ENCODE results near the gene MECP2.
A peak's percentile ranks its signal among the peaks of the same experiment; 100 is the strongest.

Gene MECP2

GRCh38 chrX:154072192-154072591 is 25.3 kb downstream of the MECP2 start:
- H2AFZ ChIP-seq (ENCODE audit: insufficient read depth, low read length, poor library complexity), result no peak overlapping the region
- no peak for DNase-seq
- no peak overlapping the region for H3K27ac ChIP-seq (ENCODE audit: low read depth, low read length)
- no peak overlapping the region for H3K4me2 ChIP-seq (ENCODE audit: low read length)
- H3K23ac ChIP-seq (ENCODE audit: low read length), result no peak overlapping the region
- no peak overlapping the region for H3K9ac ChIP-seq (ENCODE audit: low read length)
- H4K12ac ChIP-seq (ENCODE audit: low read depth, low read length), result no peak overlapping the region
- WGBS (ENCODE audit: extremely low coverage, insufficient coverage, insufficient read length), result no CpG with 5 or more reads among the region's 1 CpG
- no peak overlapping the region for H2BK12ac ChIP-seq (ENCODE audit: low read length)
- no peaks in the 10 kb centered on the region for H3K79me2 ChIP-seq (ENCODE audit: control insufficient read depth, insufficient read depth, low read length, poor library complexity)
- no peak overlapping the region for H2AK5ac ChIP-seq (ENCODE audit: low read length)
- no peaks in the 10 kb centered on the region for H3K9me3 ChIP-seq (ENCODE audit: insufficient read depth, low read depth, low read length)
- H3K36me3 ChIP-seq (ENCODE audit: control insufficient read depth in 1 of 2, insufficient read depth in 2 of 2, low read length in 2 of 2), result no peaks in the 10 kb centered on the region
- no peaks in the 10 kb centered on the region for H3K79me1 ChIP-seq (ENCODE audit: low read length)
- H3K18ac ChIP-seq (ENCODE audit: low read length), result no peak overlapping the region
- no peak overlapping the region for H2BK5ac ChIP-seq (ENCODE audit: low read depth, low read length, poor library complexity)
- H3K4ac ChIP-seq (ENCODE audit: low read depth, low read length), result no peak overlapping the region
- no peak overlapping the region for H2BK120ac ChIP-seq (ENCODE audit: insufficient read depth, low read length, poor library complexity)
- H3K4me1 ChIP-seq (ENCODE audit: control insufficient read depth in 1 of 2, insufficient read depth in 2 of 2, low read length in 2 of 2), result peaks cover 3 to 5% of the 10 kb centered on the region in 2 experiments
- no peak overlapping the region for H3K14ac ChIP-seq (ENCODE audit: low read length)
- no peak overlapping the region for H4K8ac ChIP-seq (ENCODE audit: low read depth, low read length)
- no peaks in the 10 kb centered on the region for H3K27me3 ChIP-seq (ENCODE audit: insufficient read depth, low read length)
- no peak overlapping the region for H4K91ac ChIP-seq (ENCODE audit: low read depth, low read length)
- H3K4me3 ChIP-seq (ENCODE audit: low read depth, low read length), result no peak overlapping the region

GRCh38 chrX:154068560-154068959 is 29.0 kb downstream of the MECP2 start:
- Histone ChIP-seq H3K36me3 (ENCODE audit: control insufficient read depth in 1 of 2, insufficient read depth in 2 of 2, low read length in 2 of 2) (no peaks in the 10 kb centered on the region), H3K27me3 (ENCODE audit: insufficient read depth, low read length) (no peaks in the 10 kb centered on the region), H3K9ac (ENCODE audit: low read length) (no peak overlapping the region), H3K18ac (ENCODE audit: low read length) (no peak overlapping the region), H4K91ac (ENCODE audit: low read depth, low read length) (no peak overlapping the region), H2BK120ac (ENCODE audit: insufficient read depth, low read length, poor library complexity) (no peak overlapping the region), H2AFZ (ENCODE audit: insufficient read depth, low read length, poor library complexity) (no peak overlapping the region), H3K23ac (ENCODE audit: low read length) (no peak overlapping the region), H3K9me3 (ENCODE audit: insufficient read depth, low read depth, low read length) (no peaks in the 10 kb centered on the region), H3K4me3 (ENCODE audit: low read depth, low read length) (no peak overlapping the region), H3K4ac (ENCODE audit: low read depth, low read length) (no peak overlapping the region), H2BK5ac (ENCODE audit: low read depth, low read length, poor library complexity) (no peak overlapping the region), H3K4me2 (ENCODE audit: low read length) (no peak overlapping the region), H3K79me1 (ENCODE audit: low read length) (no peaks in the 10 kb centered on the region), H3K14ac (ENCODE audit: low read length) (no peak overlapping the region), H2BK12ac (ENCODE audit: low read length) (no peak overlapping the region), H4K12ac (ENCODE audit: low read depth, low read length) (no peak overlapping the region), H3K27ac (ENCODE audit: low read depth, low read length) (no peak overlapping the region), H4K8ac (ENCODE audit: low read depth, low read length) (no peak overlapping the region), H3K79me2 (ENCODE audit: control insufficient read depth, insufficient read depth, low read length, poor library complexity) (peaks cover 2% of the 10 kb centered on the region), H3K4me1 (ENCODE audit: control insufficient read depth in 1 of 2, insufficient read depth in 2 of 2, low read length in 2 of 2) (peaks cover 0 to 5% of the 10 kb centered on the region in 2 experiments), H2AK5ac (ENCODE audit: low read length) (no peak overlapping the region)
- no CpG with 5 or more reads among the region's 3 CpGs for WGBS (ENCODE audit: extremely low coverage, insufficient coverage, insufficient read length)
- DNase-seq, result no peak

DNA sequence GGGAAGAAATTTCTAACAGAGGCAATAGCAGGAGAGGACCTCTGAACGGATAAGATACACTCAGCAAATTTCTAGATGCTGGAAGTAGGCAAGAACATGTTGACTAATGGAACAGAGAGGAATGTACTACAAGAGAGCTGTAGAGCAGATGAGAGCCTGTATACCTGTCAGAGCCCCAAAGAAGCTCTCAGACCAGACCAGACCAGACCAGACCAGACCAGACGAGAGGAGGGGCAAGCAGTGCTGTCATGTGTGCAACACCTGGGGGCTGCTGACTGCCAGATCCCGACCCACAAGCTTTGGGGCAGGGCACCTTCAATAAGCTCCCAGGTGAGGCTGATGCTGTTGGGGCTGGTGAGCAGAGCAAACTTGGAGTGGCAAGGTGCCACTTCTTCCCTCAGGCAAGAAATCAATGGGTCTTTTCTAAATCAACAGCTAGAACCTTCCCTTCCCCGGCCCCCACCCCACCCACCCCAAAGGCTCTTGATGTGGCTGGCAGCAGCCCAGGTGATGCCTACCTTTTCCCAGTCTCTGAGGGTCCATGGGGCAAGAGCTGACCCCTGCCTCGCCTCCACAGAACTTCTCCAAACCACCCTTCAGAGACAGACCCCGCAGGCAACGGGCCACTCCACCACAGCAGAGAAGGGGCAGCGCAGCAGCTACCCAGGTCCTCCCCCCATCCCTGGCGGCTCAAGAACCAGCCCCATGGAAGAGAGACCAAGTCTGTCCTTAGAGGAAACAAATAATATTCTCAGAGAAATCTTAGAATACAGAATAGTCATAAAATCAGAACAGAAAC is 32.7 kb downstream of the MECP2 start:
- Histone ChIP-seq H3K36me3 (ENCODE audit: control insufficient read depth in 1 of 2, insufficient read depth in 2 of 2, low read length in 2 of 2) (no peaks in the 10 kb centered on the region), H3K27ac (ENCODE audit: low read depth, low read length) (no peak overlapping the region), H4K8ac (ENCODE audit: low read depth, low read length) (no peak overlapping the region), H3K4ac (ENCODE audit: low read depth, low read length) (no peak overlapping the region), H3K9me3 (ENCODE audit: insufficient read depth, low read depth, low read length) (no peaks in the 10 kb centered on the region), H3K4me1 (ENCODE audit: control insufficient read depth in 1 of 2, insufficient read depth in 2 of 2, low read length in 2 of 2) (peaks cover 0 to 5% of the 10 kb centered on the region in 2 experiments), H3K4me2 (ENCODE audit: low read length) (no peak overlapping the region), H3K23ac (ENCODE audit: low read length) (no peak overlapping the region), H3K79me2 (ENCODE audit: control insufficient read depth, insufficient read depth, low read length, poor library complexity) (peaks cover 4% of the 10 kb centered on the region), H2AK5ac (ENCODE audit: low read length) (no peak overlapping the region), H2BK120ac (ENCODE audit: insufficient read depth, low read length, poor library complexity) (no peak overlapping the region), H3K79me1 (ENCODE audit: low read length) (no peaks in the 10 kb centered on the region), H3K9ac (ENCODE audit: low read length) (no peak overlapping the region), H4K91ac (ENCODE audit: low read depth, low read length) (no peak overlapping the region), H3K4me3 (ENCODE audit: low read depth, low read length) (no peak overlapping the region), H4K12ac (ENCODE audit: low read depth, low read length) (no peak overlapping the region), H3K14ac (ENCODE audit: low read length) (no peak overlapping the region), H2BK12ac (ENCODE audit: low read length) (no peak overlapping the region), H3K18ac (ENCODE audit: low read length) (no peak overlapping the region), H2AFZ (ENCODE audit: insufficient read depth, low read length, poor library complexity) (no peak overlapping the region), H3K27me3 (ENCODE audit: insufficient read depth, low read length) (no peaks in the 10 kb centered on the region), H2BK5ac (ENCODE audit: low read depth, low read length, poor library complexity) (no peak overlapping the region)
- DNase-seq, result no peak
- no CpG with 5 or more reads among the region's 9 CpGs for WGBS (ENCODE audit: extremely low coverage, insufficient coverage, insufficient read length)

DNA sequence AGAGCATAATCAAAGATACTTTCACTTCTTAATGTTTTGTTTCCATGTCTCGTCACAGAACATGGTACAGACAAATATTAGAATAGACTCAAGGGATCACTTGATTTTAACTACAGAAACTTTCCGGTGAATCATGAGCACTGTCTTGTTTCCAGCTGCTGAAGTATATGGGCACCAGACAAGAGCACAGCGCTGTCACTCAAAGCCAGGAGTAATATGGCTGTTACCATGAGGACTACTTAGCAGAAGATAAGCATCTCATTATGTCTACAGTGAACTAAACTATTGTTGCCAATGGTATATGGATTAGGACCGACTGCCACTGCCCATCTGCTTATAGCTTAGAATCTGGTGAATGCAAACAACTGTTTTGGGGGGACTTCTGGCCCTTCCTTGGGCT is 34.3 kb downstream of the MECP2 start:
- no CpG with 5 or more reads among the region's 4 CpGs for WGBS (ENCODE audit: extremely low coverage, insufficient coverage, insufficient read length)
- Histone ChIP-seq H3K14ac (ENCODE audit: low read length) (no peak overlapping the region), H3K79me2 (ENCODE audit: control insufficient read depth, insufficient read depth, low read length, poor library complexity) (peaks cover 4% of the 10 kb centered on the region), H2BK5ac (ENCODE audit: low read depth, low read length, poor library complexity) (no peak overlapping the region), H3K4ac (ENCODE audit: low read depth, low read length) (peak overlapping the region; percentile 62), H4K12ac (ENCODE audit: low read depth, low read length) (no peak overlapping the region), H4K8ac (ENCODE audit: low read depth, low read length) (no peak overlapping the region), H2AFZ (ENCODE audit: insufficient read depth, low read length, poor library complexity) (no peak overlapping the region), H3K4me3 (ENCODE audit: low read depth, low read length) (no peak overlapping the region), H3K36me3 (ENCODE audit: control insufficient read depth in 1 of 2, insufficient read depth in 2 of 2, low read length in 2 of 2) (peaks cover 0 to 3% of the 10 kb centered on the region in 2 experiments), H2BK120ac (ENCODE audit: insufficient read depth, low read length, poor library complexity) (no peak overlapping the region), H2BK12ac (ENCODE audit: low read length) (no peak overlapping the region), H4K91ac (ENCODE audit: low read depth, low read length) (no peak overlapping the region), H3K9ac (ENCODE audit: low read length) (no peak overlapping the region), H3K4me1 (ENCODE audit: control insufficient read depth in 1 of 2, insufficient read depth in 2 of 2, low read length in 2 of 2) (peaks cover 0 to 5% of the 10 kb centered on the region in 2 experiments), H3K27ac (ENCODE audit: low read depth, low read length) (no peak overlapping the region), H3K27me3 (ENCODE audit: insufficient read depth, low read length) (no peaks in the 10 kb centered on the region), H3K23ac (ENCODE audit: low read length) (no peak overlapping the region), H3K4me2 (ENCODE audit: low read length) (no peak overlapping the region), H3K18ac (ENCODE audit: low read length) (no peak overlapping the region), H2AK5ac (ENCODE audit: low read length) (no peak overlapping the region), H3K79me1 (ENCODE audit: low read length) (no peaks in the 10 kb centered on the region), H3K9me3 (ENCODE audit: insufficient read depth, low read depth, low read length) (no peaks in the 10 kb centered on the region)
- DNase-seq, result no peak
